ENCODE data around the gene FGFR3. TPM values are rescaled to one million over a fixed set of nuclear protein-coding genes. Genes with fewer than 3 reads are reported as not detected.
A peak's percentile ranks its signal among the peaks of the same experiment; 100 is the strongest.

FGFR3 gene
- total and polyA plus RNA-seq, 9 of the 15 experiments (the other 6 are each of a cell fraction or from before 2014, with no cell fraction given) = 1.2 to 60.4 (median 12.7) TPM

DNA sequence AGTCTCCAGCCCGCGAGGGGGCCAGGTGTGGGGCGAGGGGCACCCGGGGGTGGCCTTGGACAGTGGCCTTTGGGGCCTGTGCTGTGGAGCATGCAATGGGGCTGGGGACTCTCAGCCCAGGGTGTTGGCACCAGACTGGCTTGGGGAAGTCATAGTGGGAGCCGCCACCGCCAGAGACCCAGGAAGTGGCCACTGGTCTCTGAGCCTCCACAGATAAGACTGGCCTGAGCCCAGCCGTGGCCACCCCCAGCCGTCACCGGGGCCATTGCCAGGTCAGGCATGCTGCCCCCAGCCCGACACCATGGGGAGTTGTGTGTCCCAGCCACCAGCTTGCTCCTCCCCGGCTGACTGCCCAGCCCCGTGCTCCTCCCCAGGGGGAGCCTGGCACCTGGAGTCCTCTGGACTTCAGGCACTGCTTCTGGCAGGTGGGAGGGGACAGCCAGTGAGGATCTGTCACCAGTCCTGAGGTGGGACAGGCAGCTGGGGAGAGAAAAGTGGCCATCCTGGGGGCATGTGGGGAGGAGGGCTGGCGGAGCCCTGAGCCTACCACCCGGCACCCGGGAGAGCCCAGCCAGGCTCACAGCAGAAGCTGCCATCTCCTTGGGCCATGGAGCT, 39.3 kb upstream of the FGFR3 start (continued):
- TF ChIP-seq, protein P1, sequence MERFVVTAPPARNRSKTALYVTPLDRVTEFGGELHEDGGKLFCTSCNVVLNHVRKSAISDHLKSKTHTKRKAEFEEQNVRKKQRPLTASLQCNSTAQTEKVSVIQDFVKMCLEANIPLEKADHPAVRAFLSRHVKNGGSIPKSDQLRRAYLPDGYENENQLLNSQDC (CRISPR knock-in tag; IDR thresholded peaks at IDR 0.05) = no peak
- TF ChIP-seq NFATC3 (IDR thresholded peaks at IDR 0.05) (no peak), POLR2A (conservative IDR thresholded peaks at IDR 0.05) (no peak), RBM22 (IDR thresholded peaks at IDR 0.05; ENCODE audit: low read depth, low read length, poor library complexity, severe bottlenecking) (no peak), ZNF354B (CRISPR knock-in tag; IDR thresholded peaks at IDR 0.05) (no peak), PHF8 (IDR thresholded peaks at IDR 0.05; ENCODE audit: borderline replicate concordance, low read length) (no peak), ZNF263 (CRISPR knock-in tag; IDR thresholded peaks at IDR 0.05; ENCODE audit: borderline replicate concordance) (peak; percentile 17; the same call in 1 of the 2 replicates), CBFA2T2 (conservative IDR thresholded peaks at IDR 0.05) (no peak), RFX7 (CRISPR knock-in tag; IDR thresholded peaks at IDR 0.05) (no peak), ZNF165 (CRISPR knock-in tag; IDR thresholded peaks at IDR 0.05; ENCODE audit: borderline replicate concordance) (no peak), PCBP1 (IDR thresholded peaks at IDR 0.05; ENCODE audit: low read depth, low read length, poor library complexity, severe bottlenecking) (no peak), ZNF668 (CRISPR knock-in tag; IDR thresholded peaks at IDR 0.05) (no peak), DACH1 (IDR thresholded peaks at IDR 0.05; ENCODE audit: partially characterized antibody) (no peak), HCFC1 (IDR thresholded peaks at IDR 0.05; ENCODE audit: low read depth, low read length) (no peak), ZNF76 (CRISPR knock-in tag; IDR thresholded peaks at IDR 0.05; ENCODE audit: borderline replicate concordance) (no peak), STAT5B (CRISPR knock-in tag; IDR thresholded peaks at IDR 0.05) (no peak), TEAD2 (tag; IDR thresholded peaks at IDR 0.05) (no peak), ZNF584 (CRISPR knock-in tag; IDR thresholded peaks at IDR 0.05; ENCODE audit: low read depth) (0 out of 2 replicates have a peak, but pooled peaks have one; percentile 28)
- TF ChIP-seq, protein P2, sequence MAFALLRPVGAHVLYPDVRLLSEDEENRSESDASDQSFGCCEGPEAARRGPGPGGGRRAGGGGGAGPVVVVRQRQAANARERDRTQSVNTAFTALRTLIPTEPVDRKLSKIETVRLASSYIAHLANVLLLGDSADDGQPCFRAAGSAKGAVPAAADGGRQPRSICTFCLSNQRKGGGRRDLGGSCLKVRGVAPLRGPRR (CRISPR knock-in tag; IDR thresholded peaks at IDR 0.05) = no peak
- TF ChIP-seq, protein P3, sequence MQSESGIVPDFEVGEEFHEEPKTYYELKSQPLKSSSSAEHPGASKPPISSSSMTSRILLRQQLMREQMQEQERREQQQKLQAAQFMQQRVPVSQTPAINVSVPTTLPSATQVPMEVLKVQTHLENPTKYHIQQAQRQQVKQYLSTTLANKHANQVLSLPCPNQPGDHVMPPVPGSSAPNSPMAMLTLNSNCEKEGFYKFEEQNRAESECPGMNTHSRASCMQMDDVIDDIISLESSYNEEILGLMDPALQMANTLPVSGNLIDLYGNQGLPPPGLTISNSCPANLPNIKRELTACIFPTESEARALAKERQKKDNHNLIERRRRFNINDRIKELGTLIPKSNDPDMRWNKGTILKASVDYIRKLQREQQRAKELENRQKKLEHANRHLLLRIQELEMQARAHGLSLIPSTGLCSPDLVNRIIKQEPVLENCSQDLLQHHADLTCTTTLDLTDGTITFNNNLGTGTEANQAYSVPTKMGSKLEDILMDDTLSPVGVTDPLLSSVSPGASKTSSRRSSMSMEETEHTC (IDR thresholded peaks at IDR 0.05) = no peak
- TF ChIP-seq, protein P4, sequence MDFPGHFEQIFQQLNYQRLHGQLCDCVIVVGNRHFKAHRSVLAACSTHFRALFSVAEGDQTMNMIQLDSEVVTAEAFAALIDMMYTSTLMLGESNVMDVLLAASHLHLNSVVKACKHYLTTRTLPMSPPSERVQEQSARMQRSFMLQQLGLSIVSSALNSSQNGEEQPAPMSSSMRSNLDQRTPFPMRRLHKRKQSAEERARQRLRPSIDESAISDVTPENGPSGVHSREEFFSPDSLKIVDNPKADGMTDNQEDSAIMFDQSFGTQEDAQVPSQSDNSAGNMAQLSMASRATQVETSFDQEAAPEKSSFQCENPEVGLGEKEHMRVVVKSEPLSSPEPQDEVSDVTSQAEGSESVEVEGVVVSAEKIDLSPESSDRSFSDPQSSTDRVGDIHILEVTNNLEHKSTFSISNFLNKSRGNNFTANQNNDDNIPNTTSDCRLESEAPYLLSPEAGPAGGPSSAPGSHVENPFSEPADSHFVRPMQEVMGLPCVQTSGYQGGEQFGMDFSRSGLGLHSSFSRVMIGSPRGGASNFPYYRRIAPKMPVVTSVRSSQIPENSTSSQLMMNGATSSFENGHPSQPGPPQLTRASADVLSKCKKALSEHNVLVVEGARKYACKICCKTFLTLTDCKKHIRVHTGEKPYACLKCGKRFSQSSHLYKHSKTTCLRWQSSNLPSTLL (IDR thresholded peaks at IDR 0.05) = no peak
- TF ChIP-seq, protein P5, sequence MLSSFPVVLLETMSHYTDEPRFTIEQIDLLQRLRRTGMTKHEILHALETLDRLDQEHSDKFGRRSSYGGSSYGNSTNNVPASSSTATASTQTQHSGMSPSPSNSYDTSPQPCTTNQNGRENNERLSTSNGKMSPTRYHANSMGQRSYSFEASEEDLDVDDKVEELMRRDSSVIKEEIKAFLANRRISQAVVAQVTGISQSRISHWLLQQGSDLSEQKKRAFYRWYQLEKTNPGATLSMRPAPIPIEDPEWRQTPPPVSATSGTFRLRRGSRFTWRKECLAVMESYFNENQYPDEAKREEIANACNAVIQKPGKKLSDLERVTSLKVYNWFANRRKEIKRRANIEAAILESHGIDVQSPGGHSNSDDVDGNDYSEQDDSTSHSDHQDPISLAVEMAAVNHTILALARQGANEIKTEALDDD (IDR thresholded peaks at IDR 0.05) = no peak
- TF ChIP-seq, protein P6, sequence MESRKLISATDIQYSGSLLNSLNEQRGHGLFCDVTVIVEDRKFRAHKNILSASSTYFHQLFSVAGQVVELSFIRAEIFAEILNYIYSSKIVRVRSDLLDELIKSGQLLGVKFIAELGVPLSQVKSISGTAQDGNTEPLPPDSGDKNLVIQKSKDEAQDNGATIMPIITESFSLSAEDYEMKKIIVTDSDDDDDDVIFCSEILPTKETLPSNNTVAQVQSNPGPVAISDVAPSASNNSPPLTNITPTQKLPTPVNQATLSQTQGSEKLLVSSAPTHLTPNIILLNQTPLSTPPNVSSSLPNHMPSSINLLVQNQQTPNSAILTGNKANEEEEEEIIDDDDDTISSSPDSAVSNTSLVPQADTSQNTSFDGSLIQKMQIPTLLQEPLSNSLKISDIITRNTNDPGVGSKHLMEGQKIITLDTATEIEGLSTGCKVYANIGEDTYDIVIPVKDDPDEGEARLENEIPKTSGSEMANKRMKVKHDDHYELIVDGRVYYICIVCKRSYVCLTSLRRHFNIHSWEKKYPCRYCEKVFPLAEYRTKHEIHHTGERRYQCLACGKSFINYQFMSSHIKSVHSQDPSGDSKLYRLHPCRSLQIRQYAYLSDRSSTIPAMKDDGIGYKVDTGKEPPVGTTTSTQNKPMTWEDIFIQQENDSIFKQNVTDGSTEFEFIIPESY (CRISPR knock-in tag; IDR thresholded peaks at IDR 0.05) = peak; percentile 52; the same call in 1 of the 2 replicates
